ENCODE measurements around the gene CERS3. TPM values are rescaled to one million over a fixed set of nuclear protein-coding genes. Genes with fewer than 3 reads are reported as not detected.

CERS3 gene
- total RNA-seq, 2 experiments from 2014 or later, result 1.3 to 1.8 TPM

DNA sequence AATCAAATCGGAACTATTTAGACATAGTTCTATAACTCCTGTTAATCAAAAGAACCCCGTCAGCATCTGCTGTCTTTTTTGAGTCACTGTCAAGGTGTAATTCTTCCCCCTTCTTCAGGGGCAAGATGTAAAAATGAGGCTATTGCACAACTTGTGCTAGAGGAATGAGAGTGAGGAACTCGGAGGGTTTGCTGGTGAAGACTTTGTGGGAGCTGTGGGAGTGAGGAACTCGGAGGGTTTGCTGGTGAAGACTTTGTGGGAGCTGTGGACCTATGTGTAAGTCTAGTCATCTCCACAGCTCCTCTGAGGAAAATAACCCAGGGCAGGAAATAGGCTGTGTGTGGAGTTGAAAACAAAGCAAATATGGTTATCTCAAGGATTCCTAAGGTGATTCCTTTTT is 2.5 kb upstream of the CERS3 start:
- no peak overlapping the region for H3K27ac Mint-ChIP-seq
- TF ChIP-seq, protein P1, sequence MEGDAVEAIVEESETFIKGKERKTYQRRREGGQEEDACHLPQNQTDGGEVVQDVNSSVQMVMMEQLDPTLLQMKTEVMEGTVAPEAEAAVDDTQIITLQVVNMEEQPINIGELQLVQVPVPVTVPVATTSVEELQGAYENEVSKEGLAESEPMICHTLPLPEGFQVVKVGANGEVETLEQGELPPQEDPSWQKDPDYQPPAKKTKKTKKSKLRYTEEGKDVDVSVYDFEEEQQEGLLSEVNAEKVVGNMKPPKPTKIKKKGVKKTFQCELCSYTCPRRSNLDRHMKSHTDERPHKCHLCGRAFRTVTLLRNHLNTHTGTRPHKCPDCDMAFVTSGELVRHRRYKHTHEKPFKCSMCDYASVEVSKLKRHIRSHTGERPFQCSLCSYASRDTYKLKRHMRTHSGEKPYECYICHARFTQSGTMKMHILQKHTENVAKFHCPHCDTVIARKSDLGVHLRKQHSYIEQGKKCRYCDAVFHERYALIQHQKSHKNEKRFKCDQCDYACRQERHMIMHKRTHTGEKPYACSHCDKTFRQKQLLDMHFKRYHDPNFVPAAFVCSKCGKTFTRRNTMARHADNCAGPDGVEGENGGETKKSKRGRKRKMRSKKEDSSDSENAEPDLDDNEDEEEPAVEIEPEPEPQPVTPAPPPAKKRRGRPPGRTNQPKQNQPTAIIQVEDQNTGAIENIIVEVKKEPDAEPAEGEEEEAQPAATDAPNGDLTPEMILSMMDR (IDR thresholded peaks at IDR 0.05), result no peak
- Histone ChIP-seq H3K4me1 (ENCODE audit: insufficient read depth, low read length) (no peaks in the 10 kb centered on the region), H3K27ac (ENCODE audit: low read depth in 1 of 2, low read length in 2 of 2) (no peak overlapping the region), H3K27me3 (ENCODE audit: control insufficient read depth in 1 of 2, insufficient read depth in 2 of 2, low read length in 2 of 2) (no peaks in the 10 kb centered on the region), H3K36me3 (ENCODE audit: insufficient read depth, low read length) (no peaks in the 10 kb centered on the region), H3K4me3 (ENCODE audit: low read length) (no peak overlapping the region), H3K9me3 (ENCODE audit: control insufficient read depth in 1 of 2, insufficient read depth in 1 of 2, low read length in 2 of 2) (no peaks in the 10 kb centered on the region)
- peaks cover 7% of the 10 kb centered on the region for H3K36me3 Mint-ChIP-seq (ENCODE audit: low read depth)
- ATAC-seq (ENCODE audit: poor library complexity) (no peak), DNase-seq (no peak)
- ChIA-PET POLR2A (no interaction called here), CTCF (no interaction called here)
- no peaks in the 10 kb centered on the region for H3K27me3 Mint-ChIP-seq
- H3K4me3 Mint-ChIP-seq, result no peak overlapping the region
- H3K9me3 Mint-ChIP-seq, result no peaks in the 10 kb centered on the region
- H3K4me1 Mint-ChIP-seq (ENCODE audit: low read depth), result peaks cover 11% of the 10 kb centered on the region
- intact Hi-C loops (cut with DNase I, micrococcal nuclease), result no loop called here

- H3K9me3 Mint-ChIP-seq, result no peaks in the 10 kb centered on the region
- no peaks in the 10 kb centered on the region for H3K36me3 ChIP-seq (ENCODE audit: insufficient read depth, low read length)
- ChIA-PET POLR2A (no interaction called here), CTCF (no interaction called here)
- DNase-seq (peak in 1 of 14 experiments; percentile 37), ATAC-seq (ENCODE audit: poor library complexity) (no peak)
- H3K9me3 ChIP-seq (ENCODE audit: control insufficient read depth in 1 of 2, insufficient read depth in 1 of 2, low read length in 2 of 2), result no peaks in the 10 kb centered on the region
- H3K4me1 Mint-ChIP-seq (ENCODE audit: low read depth), result peaks cover 11% of the 10 kb centered on the region
- H3K27me3 ChIP-seq (ENCODE audit: control insufficient read depth in 1 of 2, insufficient read depth in 2 of 2, low read length in 2 of 2), result no peaks in the 10 kb centered on the region
- no peak overlapping the region for H3K27ac ChIP-seq (ENCODE audit: low read depth in 1 of 2, low read length in 2 of 2)
- H3K4me1 ChIP-seq (ENCODE audit: insufficient read depth, low read length), result no peaks in the 10 kb centered on the region
- H3K4me3 Mint-ChIP-seq, result no peak overlapping the region
- intact Hi-C loops (cut with DNase I, micrococcal nuclease), result no loop called here
- H3K27ac Mint-ChIP-seq, result peak overlapping the region; percentile 0
- H3K36me3 Mint-ChIP-seq (ENCODE audit: low read depth), result peaks cover 7% of the 10 kb centered on the region
- no peaks in the 10 kb centered on the region for H3K27me3 Mint-ChIP-seq
- TF ChIP-seq, protein P1 (IDR thresholded peaks at IDR 0.05), result no peak
- no peak overlapping the region for H3K4me3 ChIP-seq (ENCODE audit: low read length)
Measured at GRCh38 chr15:100529556-100529955, 806 bp upstream of the CERS3 start.

- Histone ChIP-seq H3K36me3 (ENCODE audit: insufficient read depth, low read length) (no peaks in the 10 kb centered on the region), H3K9me3 (ENCODE audit: control insufficient read depth in 1 of 2, insufficient read depth in 1 of 2, low read length in 2 of 2) (no peaks in the 10 kb centered on the region), H3K4me3 (ENCODE audit: low read length) (no peak overlapping the region), H3K27ac (ENCODE audit: low read depth in 1 of 2, low read length in 2 of 2) (no peak overlapping the region), H3K4me1 (ENCODE audit: insufficient read depth, low read length) (peaks cover 4% of the 10 kb centered on the region), H3K27me3 (ENCODE audit: control insufficient read depth in 1 of 2, insufficient read depth in 2 of 2, low read length in 2 of 2) (no peaks in the 10 kb centered on the region)
- Mint-ChIP-seq H3K27me3 (no peaks in the 10 kb centered on the region), H3K4me3 (no peak overlapping the region), H3K36me3 (ENCODE audit: low read depth) (peaks cover 7% of the 10 kb centered on the region), H3K9me3 (no peaks in the 10 kb centered on the region), H3K27ac (no peak overlapping the region), H3K4me1 (ENCODE audit: low read depth) (peaks cover 19% of the 10 kb centered on the region)
- intact Hi-C loops (cut with DNase I, micrococcal nuclease), result no loop called here
- ChIA-PET POLR2A (no interaction called here), CTCF (no interaction called here)
- no peak for DNase-seq
- TF ChIP-seq, protein P1 (IDR thresholded peaks at IDR 0.05), result no peak
- no peak for ATAC-seq (ENCODE audit: poor library complexity)
Measured at GRCh38 chr15:100526027-100526481, 2.7 kb downstream of the CERS3 start.
